NCI-H2196 treated with DMSO at 0.1 percent for 48 hours (cell line): ENCODE measurements around the gene NFIA.

Experiments
- DNase-seq: peaks from one replicate; lab custom pipeline; 2025; ENCODE audit not compliant: unreplicated experiment; lab: John Stamatoyannopoulos, UW

Gene NFIA

GRCh38 chr1:61238359-61238665, 156.0 kb downstream of the NFIA start:
- no peak for DNase-seq

- no peak for DNase-seq
Measured at GRCh38 chr1:61240878-61241277, 158.5 kb downstream of the NFIA start.

- peak; percentile 80 for DNase-seq
Measured at GRCh38 chr1:61241411-61241838, 159.1 kb downstream of the NFIA start.

GRCh38 chr1:61241973-61242381, 159.6 kb downstream of the NFIA start:
- peak; percentile 52 for DNase-seq

GRCh38 chr1:61244114-61244513, 161.8 kb downstream of the NFIA start:
- peak; percentile 55 for DNase-seq

GRCh38 chr1:61245696-61246400, 163.5 kb downstream of the NFIA start:
- no peak for DNase-seq

- DNase-seq = no peak
Measured at GRCh38 chr1:61247051-61247825, 164.9 kb downstream of the NFIA start.

- no peak for DNase-seq
Measured at GRCh38 chr1:61247881-61248752, 165.8 kb downstream of the NFIA start.

GRCh38 chr1:61250933-61251332, 168.6 kb downstream of the NFIA start:
- no peak for DNase-seq

GRCh38 chr1:61253059-61253735, 170.8 kb downstream of the NFIA start:
- DNase-seq = peak; percentile 85

GRCh38 chr1:61253912-61254633, 171.7 kb downstream of the NFIA start:
- no peak for DNase-seq

GRCh38 chr1:61254634-61255357, 172.4 kb downstream of the NFIA start:
- no peak for DNase-seq

GRCh38 chr1:61255358-61255703, 173.0 kb downstream of the NFIA start:
- DNase-seq = no peak

- no peak for DNase-seq
Measured at GRCh38 chr1:61259379-61260148, 177.2 kb downstream of the NFIA start.

- DNase-seq = no peak
Measured at GRCh38 chr1:61260171-61260570, 177.8 kb downstream of the NFIA start.

GRCh38 chr1:61261595-61261994, 179.2 kb downstream of the NFIA start:
- no peak for DNase-seq

- DNase-seq = no peak
Measured at GRCh38 chr1:61263905-61264824, 181.8 kb downstream of the NFIA start.

- DNase-seq = no peak
Measured at GRCh38 chr1:61264825-61265242, 182.5 kb downstream of the NFIA start.
